HG03521 (cell line): ENCODE measurements around the gene ANAPC13.

Experiments used
- ATAC-seq: cut with Tn5 transposase; IDR thresholded peaks from one replicate; pipeline ENCODE4 v1.9.1; 2021; ENCODE audit warnings: mild to moderate bottlenecking, moderate library complexity; ENCODE audit not compliant: unreplicated experiment

The ANAPC13 gene

GRCh38 chr3:134457376-134458074 is 28.3 kb downstream of the ANAPC13 start:
- ATAC-seq = no peak

- ATAC-seq = no peak
Observed at GRCh38 chr3:134453631-134454030, 32.2 kb downstream of the ANAPC13 start.

GRCh38 chr3:134449951-134450350 is 35.8 kb downstream of the ANAPC13 start:
- ATAC-seq = no peak

- ATAC-seq = no peak
Observed at GRCh38 chr3:134449277-134449676, 36.5 kb downstream of the ANAPC13 start.

GRCh38 chr3:134448664-134449063 is 37.1 kb downstream of the ANAPC13 start:
- ATAC-seq = no peak

GRCh38 chr3:134447351-134447750 is 38.4 kb downstream of the ANAPC13 start:
- ATAC-seq = no peak

- ATAC-seq = no peak
Observed at GRCh38 chr3:134446800-134447199, 39.0 kb downstream of the ANAPC13 start.

GRCh38 chr3:134445636-134446035 is 40.1 kb downstream of the ANAPC13 start:
- no peak for ATAC-seq

GRCh38 chr3:134445095-134445494 is 40.7 kb downstream of the ANAPC13 start:
- ATAC-seq = no peak

- ATAC-seq = no peak
Observed at GRCh38 chr3:134441821-134442220, 44.0 kb downstream of the ANAPC13 start.

GRCh38 chr3:134441321-134441720 is 44.5 kb downstream of the ANAPC13 start:
- ATAC-seq = no peak

GRCh38 chr3:134437211-134437752 is 48.5 kb downstream of the ANAPC13 start:
- ATAC-seq = no peak

- ATAC-seq = no peak
Observed at GRCh38 chr3:134432236-134432635, 53.5 kb downstream of the ANAPC13 start.

- ATAC-seq = no peak
Observed at GRCh38 chr3:134430950-134431445, 54.8 kb downstream of the ANAPC13 start.

- ATAC-seq = no peak
Observed at GRCh38 chr3:134430174-134430573, 55.6 kb downstream of the ANAPC13 start.

GRCh38 chr3:134428401-134428800 is 57.4 kb downstream of the ANAPC13 start:
- no peak for ATAC-seq
